Omental fat pad (tissue), 4 donors: ENCODE results near the gene KLF2. TPM values are rescaled to one million over a fixed set of nuclear protein-coding genes. Genes with fewer than 3 reads are reported as not detected.

ENCODE experiments used
- ATAC-seq: fragments of 150-250 bp; one replicate; pipeline ENCODE4 v1.9.1; 2016; ENCODE audit warnings: mild to moderate bottlenecking, moderate library complexity; ENCODE audit not compliant: low FRiP score
- DNase-seq: peaks from one replicate; pipeline ENCODE4 v3.0.0-alpha.2; 2019; ENCODE audit warnings: low spot score
- CTCF ChIP-seq, 3 donors: fragments of 450-650 bp; IDR thresholded peaks; one replicate each; pipeline ENCODE4 v1.5.1; 2016 to 2017; ENCODE audit warnings: antibody characterized with exemption in 3 of 3, mild to moderate bottlenecking in 3 of 3, moderate library complexity in 2 of 3
- total RNA-seq, 4 donors: library from RNA; depleted of rRNA; stranded (reverse); fragments of >200 nt; gene quantifications; one replicate each; pipeline ENCODE4 v1.1.0, GENCODE V29; 2016

KLF2 gene
- total RNA-seq, 4 donors from 2014 or later, result 61.1 to 160 (median 85.9) TPM

GRCh38 chr19:16377521-16377920, 52.9 kb downstream of the KLF2 start:
- ATAC-seq, result no peak
- TF ChIP-seq CTCF (IDR thresholded peaks at IDR 0.05), result no peak
- no peak for DNase-seq

Other genes with a start within 250 kb of the KLF2 start
- gene TPM4, start 248.3 kb upstream of the KLF2 start, total RNA-seq, result 100 to 1,000 TPM; 293 to 486 (median 418) TPM
- gene RAB8A, start 212.9 kb upstream of the KLF2 start, total RNA-seq, result 10 to 100 TPM; 32.5 to 51.9 (median 40.0) TPM
- gene HSH2D, start 181.1 kb upstream of the KLF2 start, total RNA-seq, result 1 to 10 TPM; 1.0 to 5.8 (median 1.6) TPM
- not detected for gene CIB3, start 151.3 kb upstream of the KLF2 start, total RNA-seq
- 100 to 1,000 TPM in 1 of 4 donors, 10 to 100 TPM in 3; 79.7 to 103 (median 90.2) TPM for gene FAM32A, start 139.4 kb upstream of the KLF2 start, total RNA-seq
- 100 to 1,000 TPM in 2 of 4 donors, 10 to 100 TPM in 2; 92.0 to 154 (median 111) TPM for gene AP1M1, start 126.9 kb upstream of the KLF2 start, total RNA-seq
- gene EPS15L1, start 147.1 kb downstream of the KLF2 start, total RNA-seq, result 10 to 100 TPM; 12.9 to 37.0 (median 20.1) TPM
- gene CALR3, start 171.3 kb downstream of the KLF2 start, total RNA-seq, result not detected
- gene C19orf44, start 171.6 kb downstream of the KLF2 start, total RNA-seq, result 1 to 10 TPM; 3.7 to 9.1 (median 5.6) TPM
- 10 to 100 TPM in 2 of 4 donors, 1 to 10 TPM in 2; 5.9 to 25.1 (median 10.8) TPM for gene CHERP, start 217.6 kb downstream of the KLF2 start, total RNA-seq
- 10 to 100 TPM; 22.9 to 46.3 (median 36.1) TPM for gene SLC35E1, start 247.6 kb downstream of the KLF2 start, total RNA-seq